Esophagus (tissue), 2 donors: ENCODE measurements around the gene KCNK1. TPM values are rescaled to one million over a fixed set of nuclear protein-coding genes. Genes with fewer than 3 reads are reported as not detected.
A peak's percentile ranks its signal among the peaks of the same experiment; 100 is the strongest.
"Not testable (repeated sequence)": the region's sequence is repeated elsewhere in the genome, so short reads cannot be mapped to it uniquely, and the experiment has no call there.

Experiments
- H3K27ac ChIP-seq, 2 donors: one replicate each; pipeline ENCODE4 v1.5.1; 2013; ENCODE audit warnings: low read depth in 2 of 2, mild to moderate bottlenecking in 2 of 2, inconsistent platforms in 1 of 2, low read length in 1 of 2, moderate library complexity in 1 of 2
- H3K27me3 ChIP-seq, 2 donors: one replicate each; pipeline ENCODE4 v1.6.1; 2013; ENCODE audit warnings: low read length in 2 of 2, control low read depth in 1 of 2, mild to moderate bottlenecking in 1 of 2; ENCODE audit not compliant: insufficient read depth in 2 of 2, control insufficient read depth in 1 of 2
- H3K36me3 ChIP-seq, 2 donors: one replicate each; pipeline ENCODE4 v1.6.1; 2013; ENCODE audit warnings: low read length in 1 of 2; ENCODE audit not compliant: control insufficient read depth in 2 of 2, insufficient read depth in 2 of 2
- H3K4me1 ChIP-seq, 2 donors: one replicate each; pipeline ENCODE4 v1.6.1; 2013; ENCODE audit warnings: low read length in 1 of 2; ENCODE audit not compliant: control insufficient read depth in 2 of 2, insufficient read depth in 2 of 2
- H3K4me3 ChIP-seq, 2 donors: one replicate each; pipeline ENCODE4 v1.5.1; 2013; ENCODE audit warnings: low read length in 2 of 2, mild to moderate bottlenecking in 2 of 2, low read depth in 1 of 2, moderate library complexity in 1 of 2
- H3K9me3 ChIP-seq, 2 donors: one replicate each; pipeline ENCODE4 v1.6.1; 2013; ENCODE audit warnings: mild to moderate bottlenecking in 2 of 2, low read depth in 1 of 2, low read length in 1 of 2, moderate library complexity in 1 of 2; ENCODE audit not compliant: control insufficient read depth in 2 of 2, insufficient read depth in 1 of 2
- WGBS, 2 donors: extraction: QIAGEN DNeasy Blood & Tissue Kit; methylation state at CpG; one replicate each; pipeline ENCODE4 v1.1.7; 2013; 5-methylcytosine and 5-hydroxymethylcytosine counted together
- polyA plus RNA-seq, 2 donors: library from polyadenylated mRNA; stranded (reverse); fragments of 200-250 nt; gene quantifications; one replicate each; pipeline ENCODE4 v1.2.3, GENCODE V29; 2013
- donor health status: healthy with polysubstance abuse.
- donor health status: Bipolar disorder and iron deficiency.

Gene KCNK1
- polyA plus RNA-seq, 2 donors = 23.2 to 26.3 TPM

DNA sequence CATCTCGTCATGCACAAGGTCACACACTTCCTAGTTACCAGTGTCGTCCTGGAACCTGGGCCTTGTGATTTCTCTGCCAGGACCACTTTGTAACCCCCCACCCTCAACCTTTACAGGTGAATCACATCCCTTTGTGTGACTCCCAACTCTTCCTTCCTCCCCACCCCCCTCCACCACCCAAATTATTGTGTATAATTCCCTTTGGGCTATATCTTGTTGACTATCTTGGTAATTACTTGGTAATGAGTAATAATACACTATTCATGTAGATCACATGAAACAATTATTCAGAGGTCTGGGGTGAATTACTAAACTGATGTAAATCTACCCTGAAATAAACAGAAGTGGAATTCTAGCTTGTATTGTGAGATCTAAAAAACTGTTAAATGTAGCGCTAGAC lies 1.7 kb downstream of the KCNK1 start:
- Histone ChIP-seq H3K36me3 (peaks cover 0 to 2% of the 10 kb centered on the region in 2 donors), H3K27me3 (no peaks in the 10 kb centered on the region), H3K4me1 (no peaks in the 10 kb centered on the region), H3K27ac (peak overlapping the region; percentile 74 to 87), H3K9me3 (no peaks in the 10 kb centered on the region), H3K4me3 (peak overlapping the region; percentile 66 to 92)
- WGBS, 2 donors = 39 to 51% methylated on average over 3 of the region's 3 CpGs

DNA sequence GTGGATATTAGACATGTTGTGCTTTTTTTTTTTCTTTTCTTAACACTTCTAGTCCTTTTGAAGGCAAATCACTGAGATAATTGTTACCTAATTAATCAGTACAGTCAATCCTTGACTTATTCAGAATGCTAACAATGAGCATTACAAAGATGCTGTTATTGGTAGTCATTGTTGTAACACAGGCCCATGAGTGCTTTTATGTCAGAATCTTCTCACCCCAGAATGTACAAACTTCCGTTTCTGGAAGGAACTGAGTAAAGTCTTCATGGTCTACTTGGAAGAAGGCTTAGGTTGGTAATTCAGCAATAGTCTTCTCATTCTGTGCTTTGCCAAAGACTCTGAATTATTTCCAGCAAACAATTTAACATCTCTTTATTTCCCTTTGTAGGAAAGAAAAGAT lies 3.1 kb downstream of the KCNK1 start:
- Histone ChIP-seq H3K4me3 (peak overlapping the region in 1 of 2 donors; percentile 6), H3K36me3 (peaks cover 0 to 2% of the 10 kb centered on the region in 2 donors), H3K9me3 (no peaks in the 10 kb centered on the region), H3K27ac (no peak overlapping the region), H3K4me1 (no peaks in the 10 kb centered on the region), H3K27me3 (no peaks in the 10 kb centered on the region)
- 57 to 64% methylated on average over 1 of the region's 1 CpG for WGBS, 2 donors

DNA sequence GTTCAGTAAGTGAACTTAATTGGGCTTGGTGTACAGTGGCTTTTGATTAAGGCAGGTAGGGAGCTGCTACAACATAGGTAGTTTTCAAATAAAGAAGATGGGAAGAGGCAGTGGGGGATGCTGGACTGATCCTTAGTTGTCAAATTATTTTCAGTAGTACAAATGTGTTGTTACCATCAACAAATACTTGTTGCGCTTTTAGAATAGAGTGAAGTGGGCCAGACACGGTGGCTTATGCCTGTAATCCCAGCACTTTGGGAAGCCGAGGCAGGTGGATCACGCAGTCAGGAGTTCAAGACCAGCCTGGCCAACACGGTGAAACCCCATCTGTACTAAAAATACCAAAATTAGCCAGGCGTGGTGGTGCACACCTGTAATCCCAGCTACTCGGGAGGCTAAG lies 5.5 kb downstream of the KCNK1 start:
- H3K36me3 ChIP-seq, H3K4me3 ChIP-seq, H3K27ac ChIP-seq, H3K9me3 ChIP-seq, H3K4me1 ChIP-seq, H3K27me3 ChIP-seq: not testable (repeated sequence)
- WGBS, 2 donors = 94 to 97% methylated on average over 7 of the region's 7 CpGs

DNA sequence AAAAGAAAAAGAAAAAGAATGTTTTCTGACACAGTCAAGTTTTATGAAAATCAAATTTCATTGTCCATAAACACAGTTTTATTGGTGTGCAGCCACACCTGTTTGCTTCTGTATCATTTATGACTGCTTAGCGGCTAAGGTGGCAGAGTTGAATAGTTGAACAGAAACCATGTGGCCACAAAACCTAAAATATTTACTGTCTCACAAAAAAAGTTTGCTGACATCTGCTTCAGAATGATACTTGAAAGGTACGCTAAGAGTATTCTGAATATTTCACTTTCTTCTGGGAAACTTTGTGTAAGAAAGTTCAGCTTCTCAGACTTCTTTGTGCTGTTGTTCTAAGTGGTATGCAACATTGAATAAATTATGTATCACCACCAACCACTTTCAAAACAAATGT lies 6.2 kb downstream of the KCNK1 start:
- no peak overlapping the region for H3K27ac ChIP-seq
- peaks cover 0 to 2% of the 10 kb centered on the region in 2 donors for H3K36me3 ChIP-seq
- no peaks in the 10 kb centered on the region for H3K4me1 ChIP-seq
- H3K27me3 ChIP-seq = no peaks in the 10 kb centered on the region
- no peak overlapping the region for H3K4me3 ChIP-seq
- 78 to 81% methylated on average over 2 of the region's 2 CpGs for WGBS, 2 donors
- H3K9me3 ChIP-seq = no peaks in the 10 kb centered on the region

DNA sequence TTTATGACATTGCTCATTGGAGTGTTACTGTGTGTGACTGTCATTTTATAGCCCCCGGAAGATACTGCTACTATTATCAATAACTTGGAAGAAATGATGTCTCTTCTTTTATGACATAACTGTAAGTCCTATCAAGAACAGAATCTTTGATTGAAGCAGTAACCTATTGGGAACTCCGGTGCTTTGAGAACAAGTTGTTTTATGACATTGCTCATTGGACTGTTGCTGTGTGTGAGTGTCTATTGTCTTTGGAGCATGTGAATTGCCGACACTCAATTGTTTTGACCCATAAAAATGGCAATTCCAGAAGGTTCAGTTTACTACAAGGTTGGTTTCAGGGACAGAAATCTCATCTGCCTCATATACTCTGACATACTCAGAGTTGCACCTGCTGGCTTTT lies 8.0 kb downstream of the KCNK1 start:
- Histone ChIP-seq H3K9me3 (no peaks in the 10 kb centered on the region), H3K4me3 (no peak overlapping the region), H3K27ac (no peak overlapping the region), H3K27me3 (no peaks in the 10 kb centered on the region), H3K4me1 (no peaks in the 10 kb centered on the region), H3K36me3 (peaks cover 0 to 2% of the 10 kb centered on the region in 2 donors)
- WGBS, 2 donors = 92 to 93% methylated on average over 3 of the region's 3 CpGs

DNA sequence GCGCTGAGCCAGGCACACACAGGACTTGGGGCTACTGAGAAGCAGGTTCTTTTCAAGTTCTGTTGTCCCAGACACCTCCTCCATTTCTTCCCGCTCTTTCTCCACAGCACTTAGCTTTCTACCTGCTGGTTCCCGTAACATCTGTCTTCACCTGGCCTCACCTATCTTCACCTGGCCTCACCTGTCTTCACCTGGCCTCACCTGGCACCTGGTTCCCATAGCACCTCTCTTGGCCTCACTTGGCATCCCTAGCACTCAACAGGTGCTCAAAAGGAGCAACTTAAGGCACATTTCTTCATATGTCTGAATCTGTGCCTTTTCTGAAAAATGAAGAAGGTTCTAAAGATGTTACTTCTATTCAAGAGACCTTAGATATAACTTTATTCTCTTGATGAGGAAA lies 10.4 kb downstream of the KCNK1 start:
- WGBS, 2 donors = 96 to 97% methylated on average over 3 of the region's 3 CpGs
- H3K27ac ChIP-seq = no peak overlapping the region

DNA sequence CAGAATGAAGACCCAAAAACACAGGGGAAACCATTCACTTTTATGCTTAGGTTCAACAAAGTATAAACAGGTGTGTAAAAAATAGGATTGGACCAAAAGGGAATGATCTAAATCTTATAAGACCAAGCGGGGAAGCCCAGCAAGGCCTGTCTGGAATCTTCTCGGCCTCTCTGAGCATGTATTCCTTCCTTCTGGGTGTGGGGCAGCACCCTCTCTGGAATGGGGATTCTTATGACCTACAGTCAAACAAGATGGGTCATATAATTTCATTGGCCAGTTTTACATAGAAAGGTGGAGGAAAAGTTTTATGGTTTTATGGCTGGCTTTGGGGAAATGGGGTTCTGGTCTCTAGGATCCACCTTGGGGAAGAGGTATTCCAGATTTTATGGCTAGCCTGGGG lies 11.2 kb downstream of the KCNK1 start:
- H3K4me3 ChIP-seq = no peak overlapping the region
- H3K27me3 ChIP-seq = no peaks in the 10 kb centered on the region
- no peaks in the 10 kb centered on the region for H3K36me3 ChIP-seq
- H3K27ac ChIP-seq = no peak overlapping the region
- no peaks in the 10 kb centered on the region for H3K9me3 ChIP-seq
- no peaks in the 10 kb centered on the region for H3K4me1 ChIP-seq
- WGBS, 2 donors = 93 to 96% methylated on average over 2 of the region's 2 CpGs

More for the DNA sequence above, 10.4 kb downstream of the KCNK1 start:
- H3K4me1 ChIP-seq = no peaks in the 10 kb centered on the region
- H3K9me3 ChIP-seq = no peaks in the 10 kb centered on the region
- H3K27me3 ChIP-seq = no peaks in the 10 kb centered on the region
- no peak overlapping the region for H3K4me3 ChIP-seq
- no peaks in the 10 kb centered on the region for H3K36me3 ChIP-seq

DNA sequence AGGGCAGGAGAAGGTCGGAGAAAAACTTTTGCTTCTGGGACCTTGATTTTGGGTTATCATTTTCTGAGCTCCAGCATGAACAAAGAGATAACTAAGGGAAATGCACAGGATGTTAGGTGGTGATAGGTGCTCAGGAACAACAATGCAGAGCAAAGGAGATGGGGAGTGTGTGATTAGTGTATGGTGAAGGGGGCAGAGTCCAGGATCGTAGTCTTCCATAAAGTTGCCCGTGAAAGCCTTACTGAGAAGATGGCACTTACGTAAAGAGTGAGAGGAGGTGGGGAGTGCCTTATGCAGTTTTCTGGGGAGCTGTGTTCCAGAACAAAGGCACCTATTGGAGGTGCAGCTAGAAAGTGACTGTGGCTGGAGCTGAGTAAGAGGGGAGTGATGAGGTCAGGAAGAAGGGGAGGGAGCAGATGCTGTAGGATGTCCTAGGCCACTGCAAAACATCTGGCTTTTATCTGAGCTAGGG lies 11.6 kb downstream of the KCNK1 start:
- 77 to 91% methylated on average over 4 of the region's 4 CpGs for WGBS, 2 donors
- H3K36me3 ChIP-seq = no peaks in the 10 kb centered on the region
- no peaks in the 10 kb centered on the region for H3K27me3 ChIP-seq
- no peak overlapping the region for H3K27ac ChIP-seq
- no peak overlapping the region for H3K4me3 ChIP-seq
- H3K4me1 ChIP-seq = no peaks in the 10 kb centered on the region
- no peaks in the 10 kb centered on the region for H3K9me3 ChIP-seq

DNA sequence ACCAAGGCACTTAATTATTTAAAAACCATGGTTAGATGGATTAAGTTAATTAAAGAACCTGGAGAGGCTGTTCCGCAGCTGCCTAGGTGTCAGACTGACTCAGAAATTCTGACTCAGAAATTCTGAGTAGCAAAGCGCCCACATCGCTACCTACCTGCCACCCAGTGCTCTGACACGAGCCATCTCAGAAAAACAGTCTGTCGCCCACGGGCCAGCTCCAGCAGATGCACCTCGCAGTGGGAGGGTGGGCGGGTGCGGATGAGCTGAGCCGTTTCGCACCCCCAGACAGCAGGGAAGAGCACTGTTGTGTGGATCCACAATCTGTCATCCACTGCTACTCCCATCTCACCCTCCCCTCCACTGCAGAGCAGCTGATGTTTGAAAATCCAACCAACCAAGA lies 13.5 kb downstream of the KCNK1 start:
- Histone ChIP-seq H3K4me3 (peak overlapping the region in 1 of 2 donors; percentile 29), H3K9me3 (no peaks in the 10 kb centered on the region), H3K4me1 (no peaks in the 10 kb centered on the region), H3K27me3 (no peaks in the 10 kb centered on the region), H3K27ac (peak overlapping the region; percentile 75 to 86), H3K36me3 (no peaks in the 10 kb centered on the region)
- 52 to 68% methylated on average over 11 of the region's 11 CpGs for whole genome bisulfite sequencing, 2 donors

DNA sequence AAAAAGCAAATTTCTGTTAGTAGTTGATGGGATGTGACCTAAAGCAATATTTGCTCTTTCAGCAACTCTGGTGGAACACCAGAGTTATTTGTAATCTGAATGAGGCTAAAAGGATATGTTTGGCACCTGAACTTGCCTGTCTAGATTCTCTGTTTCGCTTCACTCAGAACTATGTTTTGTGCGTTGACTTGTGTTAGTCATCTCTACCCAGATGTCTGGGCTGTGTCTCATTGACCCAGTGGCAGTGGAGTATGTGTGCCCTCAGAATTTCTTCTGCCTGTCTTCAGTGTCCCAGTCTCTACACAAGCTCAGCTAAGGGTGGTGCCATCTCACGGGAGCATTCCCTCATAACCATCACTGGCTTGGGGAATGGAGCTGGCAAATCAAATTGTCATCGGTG lies 13.9 kb downstream of the KCNK1 start:
- Histone ChIP-seq H3K4me3 (no peak overlapping the region), H3K9me3 (no peaks in the 10 kb centered on the region), H3K27me3 (no peaks in the 10 kb centered on the region), H3K27ac (peak overlapping the region; percentile 71 to 86), H3K36me3 (no peaks in the 10 kb centered on the region), H3K4me1 (no peaks in the 10 kb centered on the region)
- WGBS, 2 donors = 70 to 77% methylated on average over 4 of the region's 4 CpGs
